Natural killer cell (primary cell): Measurements from ENCODE around the gene SAMD13. TPM values are rescaled to one million over a fixed set of nuclear protein-coding genes. Genes with fewer than 3 reads are reported as not detected.

Experiments
- ATAC-seq, 3 donors: fragments of 150-1000 bp in 2 of 3; fragments of 200-7000 bp in 1 of 3; cut with Tn5 transposase; 1 replicate in 1 of 3; 2 replicates in 2 of 3; pipeline ENCODE4 v1.10.0; 2021; ENCODE audit warnings: mild to moderate bottlenecking in 2 of 3, moderate library complexity in 2 of 3
- DNase-seq, 2 donors: peaks; one replicate each; pipeline versions ENCODE4 v3.0.0 to v3.0.0-alpha.2; 2013 to 2021; ENCODE audit warnings: mixed read lengths in 1 of 2
- H3K27ac ChIP-seq: one replicate; pipeline ENCODE4 v1.5.1; 2013; ENCODE audit warnings: mild to moderate bottlenecking, low read length
- H3K27me3 ChIP-seq: one replicate; pipeline ENCODE4 v1.6.1; 2013; ENCODE audit warnings: low read length; ENCODE audit not compliant: control insufficient read depth, insufficient read depth
- H3K36me3 ChIP-seq: one replicate; pipeline ENCODE4 v1.6.1; 2013; ENCODE audit warnings: low read length; ENCODE audit not compliant: control insufficient read depth, insufficient read depth
- H3K4me1 ChIP-seq: one replicate; pipeline ENCODE4 v1.6.1; 2013; ENCODE audit warnings: low read length; ENCODE audit not compliant: control insufficient read depth, insufficient read depth
- H3K4me3 ChIP-seq: one replicate; pipeline ENCODE4 v1.5.1; 2013; ENCODE audit warnings: low read length
- H3K9me3 ChIP-seq: one replicate; pipeline ENCODE4 v1.6.1; 2013; ENCODE audit warnings: low read length; ENCODE audit not compliant: control insufficient read depth, insufficient read depth
- H3K27ac Mint-ChIP-seq, 2 donors: one replicate each; pipeline ENCODE4 v1.8.0; 2022; ENCODE audit warnings: mild to moderate bottlenecking in 2 of 2, mixed read lengths in 2 of 2, moderate library complexity in 1 of 2
- H3K27me3 Mint-ChIP-seq, 2 donors: one replicate each; pipeline ENCODE4 v1.8.0; 2022; ENCODE audit warnings: low read depth in 2 of 2, mixed read lengths in 2 of 2
- H3K36me3 Mint-ChIP-seq: one replicate; pipeline ENCODE4 v1.8.0; 2022; ENCODE audit warnings: mixed read lengths
- H3K4me1 Mint-ChIP-seq, 2 donors: one replicate each; pipeline ENCODE4 v1.8.0; 2022; ENCODE audit warnings: mixed read lengths in 2 of 2
- H3K4me3 Mint-ChIP-seq: one replicate; pipeline ENCODE4 v1.8.0; 2022; ENCODE audit warnings: mild to moderate bottlenecking, moderate library complexity, mixed read lengths
- H3K9me3 Mint-ChIP-seq, 2 donors: one replicate each; pipeline ENCODE4 v1.8.0; 2022; ENCODE audit warnings: mixed read lengths in 2 of 2
- WGBS: methylation state at CpG from one replicate; pipeline ENCODE4 v1.1.7; 2013; ENCODE audit warnings: missing lambda C conversion rate; ENCODE audit not compliant: insufficient coverage; 5-methylcytosine and 5-hydroxymethylcytosine counted together
- intact Hi-C: fragments of 100-400 bp; cut with micrococcal nuclease; formaldehyde crosslinking; loops from one replicate; pipeline ENCODE4 v1.14.2; 2022
- total RNA-seq, 4 donors: library from RNA; stranded (reverse); fragments of 120-200 nt in 1 of 4; gene quantifications; one replicate each; pipeline versions ENCODE4 v1.2.3 to v1.2.4, GENCODE V29; 2013 to 2022
- TF ChIP-seq, protein P1 (sequence below): fragments of 200-600 bp; IDR thresholded peaks from one replicate; pipeline ENCODE4 v1.8.0; 2022; ENCODE audit warnings: antibody characterized with exemption

The SAMD13 gene
- total RNA-seq, 3 donors from 2014 or later (not counting 1 experiment from before 2014, with no cell fraction given) = 0.40 TPM; not detected in 2

DNA sequence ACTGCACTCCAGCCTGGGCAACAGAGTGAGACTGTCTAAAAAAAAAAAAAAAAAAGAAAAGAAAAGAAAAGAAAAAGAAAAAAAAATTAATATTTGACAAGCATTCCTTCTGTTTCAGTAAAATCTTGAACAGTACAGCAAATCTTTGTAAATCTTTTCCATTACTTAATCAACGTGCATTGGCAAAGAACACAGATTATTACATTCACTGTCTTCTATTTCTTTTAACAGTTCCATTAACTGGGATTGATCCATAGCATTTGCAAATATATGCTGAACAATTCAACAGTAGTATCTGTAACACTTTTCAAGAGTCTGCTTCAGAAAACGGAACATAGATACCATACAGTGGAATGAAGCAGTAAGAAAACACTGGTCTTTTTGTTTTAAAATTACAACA lies 9.8 kb downstream of the SAMD13 start:
- WGBS = 94% methylated on average over 1 of the region's 2 CpGs
- intact Hi-C loops = no loop called here
- DNase-seq (no peak), ATAC-seq (no peak)
- Mint-ChIP-seq H3K27ac (no peak overlapping the region), H3K36me3 (no peaks in the 10 kb centered on the region), H3K27me3 (peaks cover 0 to 7% of the 10 kb centered on the region in 2 donors), H3K9me3 (peaks cover 0 to 5% of the 10 kb centered on the region in 2 donors), H3K4me1 (no peaks in the 10 kb centered on the region), H3K4me3 (no peak overlapping the region)
- TF ChIP-seq, protein P1, sequence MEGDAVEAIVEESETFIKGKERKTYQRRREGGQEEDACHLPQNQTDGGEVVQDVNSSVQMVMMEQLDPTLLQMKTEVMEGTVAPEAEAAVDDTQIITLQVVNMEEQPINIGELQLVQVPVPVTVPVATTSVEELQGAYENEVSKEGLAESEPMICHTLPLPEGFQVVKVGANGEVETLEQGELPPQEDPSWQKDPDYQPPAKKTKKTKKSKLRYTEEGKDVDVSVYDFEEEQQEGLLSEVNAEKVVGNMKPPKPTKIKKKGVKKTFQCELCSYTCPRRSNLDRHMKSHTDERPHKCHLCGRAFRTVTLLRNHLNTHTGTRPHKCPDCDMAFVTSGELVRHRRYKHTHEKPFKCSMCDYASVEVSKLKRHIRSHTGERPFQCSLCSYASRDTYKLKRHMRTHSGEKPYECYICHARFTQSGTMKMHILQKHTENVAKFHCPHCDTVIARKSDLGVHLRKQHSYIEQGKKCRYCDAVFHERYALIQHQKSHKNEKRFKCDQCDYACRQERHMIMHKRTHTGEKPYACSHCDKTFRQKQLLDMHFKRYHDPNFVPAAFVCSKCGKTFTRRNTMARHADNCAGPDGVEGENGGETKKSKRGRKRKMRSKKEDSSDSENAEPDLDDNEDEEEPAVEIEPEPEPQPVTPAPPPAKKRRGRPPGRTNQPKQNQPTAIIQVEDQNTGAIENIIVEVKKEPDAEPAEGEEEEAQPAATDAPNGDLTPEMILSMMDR = no peak
- Histone ChIP-seq H3K36me3 (no peaks in the 10 kb centered on the region), H3K27me3 (no peaks in the 10 kb centered on the region), H3K4me3 (no peak overlapping the region), H3K4me1 (no peaks in the 10 kb centered on the region), H3K9me3 (no peaks in the 10 kb centered on the region), H3K27ac (no peak overlapping the region)

- H3K4me3 ChIP-seq = no peak overlapping the region
- no peak overlapping the region for H3K27ac ChIP-seq
- no peaks in the 10 kb centered on the region for H3K4me1 ChIP-seq
- DNase-seq = no peak
- TF ChIP-seq, protein P1 = no peak
- H3K9me3 ChIP-seq = no peaks in the 10 kb centered on the region
- H3K9me3 Mint-ChIP-seq = peaks cover 0 to 3% of the 10 kb centered on the region in 2 donors
- no peak overlapping the region for H3K4me3 Mint-ChIP-seq
- peaks cover 0 to 6% of the 10 kb centered on the region in 2 donors for H3K4me1 Mint-ChIP-seq
- 86% methylated on average over 1 of the region's 1 CpG for WGBS
- no peak for ATAC-seq
- peaks cover 0 to 4% of the 10 kb centered on the region in 2 donors for H3K27me3 Mint-ChIP-seq
- H3K36me3 ChIP-seq = no peaks in the 10 kb centered on the region
- H3K27ac Mint-ChIP-seq = no peak overlapping the region
- no peaks in the 10 kb centered on the region for H3K27me3 ChIP-seq
- no peaks in the 10 kb centered on the region for H3K36me3 Mint-ChIP-seq
- intact Hi-C loops = no loop called here
Measured at GRCh38 chr1:84319662-84320061, 18.2 kb downstream of the SAMD13 start.

GRCh38 chr1:84327830-84328229 lies 26.3 kb downstream of the SAMD13 start:
- H3K36me3 ChIP-seq = no peaks in the 10 kb centered on the region
- Mint-ChIP-seq H3K4me3 (no peak overlapping the region), H3K27ac (no peak overlapping the region), H3K27me3 (no peaks in the 10 kb centered on the region), H3K4me1 (no peaks in the 10 kb centered on the region), H3K36me3 (no peaks in the 10 kb centered on the region), H3K9me3 (no peaks in the 10 kb centered on the region)
- intact Hi-C loops = no loop called here
- no peaks in the 10 kb centered on the region for H3K9me3 ChIP-seq
- no peak for ATAC-seq
- no peak overlapping the region for H3K4me3 ChIP-seq
- no peak overlapping the region for H3K27ac ChIP-seq
- no peaks in the 10 kb centered on the region for H3K4me1 ChIP-seq
- no peak for DNase-seq
- WGBS = 88% methylated on average over 3 of the region's 3 CpGs
- TF ChIP-seq, protein P1 = no peak
- H3K27me3 ChIP-seq = no peaks in the 10 kb centered on the region
